NCI-H2227 treated with DMSO at 0.1 percent for 48 hours (cell line): ENCODE data around the gene MSLN.

Source experiments
- DNase-seq: peaks from one replicate; lab custom pipeline; 2025; lab: John Stamatoyannopoulos, UW

MSLN gene

DNA sequence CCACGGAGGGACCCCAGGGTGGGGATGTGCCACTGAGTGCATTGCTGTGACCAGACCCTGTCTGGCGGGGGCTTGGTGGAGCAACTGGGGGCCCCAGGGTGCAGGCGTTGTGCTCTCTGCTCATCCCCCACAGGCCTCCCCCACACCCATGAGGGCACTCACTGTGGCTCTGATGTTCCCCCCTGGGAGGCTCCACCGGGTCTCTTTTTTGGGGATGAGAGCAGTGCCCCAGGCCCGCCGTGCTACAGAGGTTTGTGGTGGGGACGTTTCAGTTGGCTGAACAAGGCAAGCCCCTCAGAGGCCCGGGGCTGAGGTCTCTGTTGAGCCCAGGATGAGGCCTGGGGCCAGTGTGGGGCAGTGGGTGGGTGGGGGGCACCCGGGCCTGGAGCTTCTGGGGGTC lies 36.8 kb upstream of the MSLN start:
- no peak for DNase-seq

DNA sequence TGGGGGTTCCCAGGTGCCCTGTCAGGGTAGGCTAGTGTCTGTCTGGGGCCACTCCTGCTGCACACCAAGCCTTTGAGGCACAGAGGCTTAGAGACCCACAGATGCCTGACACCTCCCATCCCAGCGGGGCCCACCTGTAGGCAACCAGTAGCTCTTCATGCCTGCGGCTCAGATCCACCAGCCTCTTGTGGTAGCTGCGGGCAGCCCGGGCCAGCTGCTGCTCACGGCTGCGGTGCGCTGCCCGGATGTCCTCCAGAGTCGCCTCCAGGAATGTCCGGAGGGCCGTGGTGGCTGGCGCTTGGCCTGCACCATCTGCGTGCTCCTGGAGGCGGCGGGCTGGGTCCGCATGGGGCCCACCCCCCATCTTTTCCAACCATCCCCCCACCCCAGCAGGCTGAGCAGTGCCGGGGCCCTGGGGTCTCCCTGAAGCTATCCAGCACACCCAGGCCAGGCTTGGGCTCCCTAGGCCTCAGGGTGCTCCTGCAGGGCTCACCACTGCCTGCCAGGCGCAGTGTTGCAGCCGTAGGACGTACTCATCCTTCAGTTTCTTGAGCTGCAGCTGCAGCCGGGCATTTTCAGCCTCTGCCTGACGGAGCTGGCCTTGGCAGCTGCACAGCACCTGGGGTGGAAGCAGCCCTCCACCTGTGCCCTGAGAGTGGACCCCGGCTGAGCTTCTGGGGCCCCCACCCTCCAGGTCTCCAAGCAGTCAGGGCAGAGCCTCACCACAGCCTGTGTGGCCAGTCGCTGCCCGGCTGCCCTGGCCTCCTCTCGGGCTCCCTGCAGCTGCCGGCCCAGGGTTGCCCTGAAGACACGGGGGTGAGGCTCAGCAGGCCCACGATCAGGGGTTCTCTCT lies 36.1 kb upstream of the MSLN start:
- no peak for DNase-seq

DNA sequence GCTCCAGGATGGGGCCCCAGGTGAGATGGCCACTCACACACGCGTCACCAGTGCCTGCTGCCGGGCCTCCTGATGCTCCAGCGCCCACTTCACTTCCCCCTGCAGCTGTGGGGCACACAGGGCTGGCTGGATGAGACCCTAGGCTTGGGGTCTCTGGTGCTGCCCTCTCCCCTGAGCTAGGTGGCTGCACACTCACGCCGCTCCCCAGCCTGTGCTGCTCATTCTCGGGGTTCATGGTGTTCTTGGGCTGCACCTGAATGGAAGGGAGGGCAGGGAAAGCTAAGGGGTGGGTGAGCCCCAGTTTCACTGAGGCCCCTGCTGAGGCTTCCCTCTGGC lies 35.5 kb upstream of the MSLN start:
- DNase-seq = no peak

- DNase-seq = no peak
Observed at GRCh38 chr16:725463-726187, 34.9 kb upstream of the MSLN start.

DNA sequence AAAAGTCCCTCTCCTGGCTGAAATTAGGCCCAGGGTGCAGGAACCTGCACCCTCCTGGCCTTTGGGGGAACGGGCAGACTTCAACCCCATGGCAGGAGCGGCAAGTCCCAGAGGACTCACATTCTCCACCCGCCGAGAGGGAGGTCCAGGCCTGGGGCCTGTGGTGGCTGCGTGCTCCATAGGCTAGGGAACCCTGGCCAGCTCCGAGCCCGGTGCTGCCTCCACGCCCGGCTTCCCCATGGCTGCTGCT lies 34.4 kb upstream of the MSLN start:
- DNase-seq = no peak

- peak; percentile 70 for DNase-seq
Observed at GRCh38 chr16:726438-727290, 33.9 kb upstream of the MSLN start, which contains the start of the genes CCDC78 and HAGHL. TSS of gene CCDC78 (minus strand) at chr16:726443. CDS start at chr16:726367, 76 bp downstream. TSS of gene HAGHL (plus strand) at chr16:727106. CDS start at chr16:727510, 404 bp downstream.

GRCh38 chr16:727291-727977 lies 33.1 kb upstream of the MSLN start:
- no peak for DNase-seq

DNA sequence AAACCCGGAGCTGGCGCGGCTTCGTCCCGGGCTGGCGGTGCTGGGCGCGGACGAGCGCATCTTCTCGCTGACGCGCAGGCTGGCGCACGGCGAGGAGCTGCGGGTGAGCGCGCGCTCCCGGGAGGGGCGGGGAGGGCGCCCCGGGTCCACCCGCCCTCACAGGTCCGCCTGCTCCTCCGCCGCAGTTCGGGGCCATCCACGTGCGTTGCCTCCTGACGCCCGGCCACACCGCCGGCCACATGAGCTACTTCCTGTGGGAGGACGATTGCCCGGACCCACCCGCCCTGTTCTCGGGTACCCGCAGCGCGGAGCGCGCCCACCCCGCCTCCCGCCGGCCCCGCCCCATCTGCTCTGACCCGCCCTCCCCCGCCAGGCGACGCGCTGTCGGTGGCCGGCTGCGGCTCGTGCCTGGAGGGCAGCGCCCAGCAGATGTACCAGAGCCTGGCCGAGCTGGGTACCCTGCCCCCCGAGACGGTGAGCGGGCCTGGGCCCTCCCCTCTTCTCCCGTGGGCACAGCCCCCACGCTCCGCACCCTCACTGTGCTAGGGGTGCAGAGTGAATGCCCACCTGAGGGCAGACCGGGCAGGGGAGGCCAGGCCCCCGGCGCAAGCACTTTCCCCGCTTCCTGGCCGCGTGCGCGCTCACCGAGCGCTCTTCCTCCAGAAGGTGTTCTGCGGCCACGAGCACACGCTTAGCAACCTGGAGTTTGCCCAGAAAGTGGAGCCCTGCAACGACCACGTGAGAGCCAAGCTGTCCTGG lies 32.2 kb upstream of the MSLN start:
- peak; percentile 59 for DNase-seq

- no peak for DNase-seq
Observed at GRCh38 chr16:728890-729744, 31.4 kb upstream of the MSLN start.

- DNase-seq = no peak
Observed at GRCh38 chr16:729768-730665, 30.5 kb upstream of the MSLN start.

DNA sequence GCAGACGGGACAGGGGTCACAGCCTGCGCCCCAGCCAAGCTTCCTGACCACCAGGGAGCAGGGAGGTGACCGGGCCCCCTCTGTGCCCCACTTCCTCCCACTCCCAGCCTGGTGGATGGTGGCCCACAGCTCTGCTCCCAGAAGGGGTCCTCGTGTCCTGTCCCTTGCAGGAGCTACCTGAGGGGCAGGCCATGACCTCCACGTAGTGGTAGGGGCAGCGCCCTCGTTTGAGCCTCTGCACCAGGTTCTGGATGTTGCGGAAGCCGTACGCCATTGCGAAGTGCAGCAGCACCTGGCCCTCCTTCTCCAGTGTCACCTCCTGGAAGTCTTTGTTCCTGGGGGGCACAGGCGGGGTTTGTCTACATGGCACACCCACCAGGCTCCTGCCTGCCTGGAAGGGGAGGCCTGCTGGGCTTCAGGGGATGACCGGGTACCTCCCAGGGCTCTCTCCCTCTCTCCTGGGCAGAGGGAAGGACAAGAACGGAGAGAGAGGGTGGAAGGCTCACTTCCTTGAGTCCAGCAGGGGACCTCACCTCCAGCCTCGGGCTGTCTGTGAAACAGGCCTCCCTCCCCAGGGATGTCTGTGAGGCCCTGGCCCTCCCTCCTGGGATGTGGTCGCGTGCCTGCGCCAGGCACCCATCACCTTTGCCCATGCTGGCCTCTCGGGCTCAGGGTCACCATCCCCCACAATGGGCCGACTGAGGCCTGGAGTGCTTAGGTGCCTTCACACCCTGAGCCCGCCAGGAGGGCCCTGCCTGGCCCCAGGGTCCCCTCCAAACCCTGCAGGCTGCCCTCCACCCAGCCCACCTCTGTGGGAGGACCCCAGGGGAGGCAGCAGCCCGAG lies 29.6 kb upstream of the MSLN start:
- no peak for DNase-seq

DNA sequence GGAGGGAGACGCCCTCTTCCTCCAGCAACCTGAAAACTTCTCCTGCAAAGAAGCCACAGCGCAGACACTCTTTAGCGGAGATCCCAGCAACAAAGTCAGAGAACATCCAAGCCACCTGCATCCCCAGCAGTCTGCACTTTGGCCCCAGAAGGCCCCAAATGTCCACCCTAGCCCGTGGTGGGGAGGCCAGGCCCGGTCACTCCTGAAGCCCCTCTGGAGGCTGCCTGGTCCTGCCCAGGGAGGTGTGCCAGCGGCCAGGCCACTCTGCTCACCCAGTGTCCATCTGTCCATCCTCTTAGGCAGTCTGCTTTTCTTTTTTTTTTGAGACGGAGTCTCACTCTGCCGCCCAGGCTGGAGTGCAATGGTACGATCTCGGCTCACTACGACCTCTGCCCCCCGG lies 28.2 kb upstream of the MSLN start:
- no peak for DNase-seq

- no peak for DNase-seq
Observed at GRCh38 chr16:732936-733335, 27.6 kb upstream of the MSLN start.

GRCh38 chr16:733382-734207 lies 26.9 kb upstream of the MSLN start:
- no peak for DNase-seq

DNA sequence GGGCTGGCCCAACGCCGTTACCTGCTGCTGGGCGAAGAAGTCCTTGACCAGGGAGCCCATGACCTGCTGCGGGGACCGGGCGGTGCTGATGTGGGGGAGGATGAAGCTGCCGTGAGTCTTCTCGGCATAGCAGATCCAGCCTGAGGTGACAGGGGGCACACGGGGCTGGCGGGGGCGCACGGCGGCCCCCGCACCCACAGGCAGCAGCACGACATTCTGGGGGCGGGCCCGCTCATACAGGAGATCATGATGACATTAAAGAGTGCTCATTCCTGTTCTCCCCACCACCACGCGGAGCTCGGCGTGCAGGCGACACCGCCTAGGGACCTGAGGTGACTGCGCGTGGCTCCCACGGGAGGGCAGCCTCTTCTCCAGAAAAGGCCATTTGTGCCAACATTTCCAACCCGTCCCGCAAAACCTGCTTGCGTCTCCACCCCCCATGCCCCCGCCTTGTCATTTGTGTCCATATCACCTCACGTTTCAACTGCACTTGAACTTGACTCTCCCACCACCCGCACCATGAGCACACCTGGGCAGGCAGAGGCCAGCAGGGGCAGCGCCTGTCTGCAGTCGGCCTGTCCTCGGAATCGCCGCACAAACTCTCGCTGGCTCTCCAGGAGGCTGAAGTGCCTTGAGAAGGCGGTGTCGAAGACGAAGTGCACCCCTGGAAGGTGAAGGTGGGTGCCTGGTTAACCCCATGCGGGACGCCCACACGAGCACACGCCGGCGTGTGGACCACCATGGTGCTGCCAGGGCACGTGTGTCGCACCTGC lies 26.1 kb upstream of the MSLN start:
- no peak for DNase-seq

- DNase-seq = no peak
Observed at GRCh38 chr16:734981-735881, 25.3 kb upstream of the MSLN start.
